AG04449 (cell line): Measurements from ENCODE around the gene NUDT15.

Experiments
- CTCF ChIA-PET: fragments of 350-600 bp; formaldehyde crosslinking; extraction: SDS; loops from one replicate; lab custom pipeline; 2021; ENCODE audit warnings: antibody characterized with exemption; lab: Yijun Ruan, JAX
- POLR2A ChIA-PET: fragments of 400-600, 350-600 bp; formaldehyde crosslinking; extraction: SDS; loops from one replicate; lab custom pipeline; 2020; ENCODE audit warnings: antibody characterized with exemption, inconsistent platforms; lab: Yijun Ruan, JAX
- DNase-seq: peaks from one replicate; pipeline ENCODE4 v3.0.0-alpha.2; 2010; ENCODE audit warnings: low read depth, low spot score
- H3K4me3 ChIP-seq: 2 replicates; pipeline ENCODE4 v1.5.1; 2011; ENCODE audit warnings: low read depth, mild to moderate bottlenecking, control low read depth, low read length
- TF ChIP-seq, protein P1 (sequence below): IDR thresholded peaks from one replicate; pipeline ENCODE4 v1.5.1; 2011; ENCODE audit warnings: mild to moderate bottlenecking, moderate library complexity, low read length, control low read depth, inconsistent platforms; ENCODE audit not compliant: insufficient read depth; ENCODE audit errors: missing control alignments

The NUDT15 gene

DNA sequence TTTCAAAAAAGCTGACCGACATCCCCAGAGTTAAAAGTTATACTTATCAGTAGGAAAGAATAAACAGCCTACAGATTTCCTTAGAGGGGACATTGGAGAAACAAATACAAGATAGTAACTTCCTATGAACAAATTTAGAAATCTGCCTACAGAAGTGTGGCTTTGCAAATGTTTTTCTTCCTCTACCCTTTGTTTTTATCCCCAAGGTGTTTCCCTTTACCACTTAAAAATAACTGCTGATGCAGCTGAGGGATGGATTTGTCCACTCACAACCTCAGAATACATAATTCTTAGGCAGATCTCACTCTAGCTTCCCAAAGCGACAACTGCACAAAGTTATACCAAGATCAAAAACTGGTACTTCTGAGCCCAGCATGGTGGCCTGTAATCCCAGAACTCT lies 36.5 kb downstream of the NUDT15 start:
- no peak for DNase-seq
- TF ChIP-seq, protein P1, sequence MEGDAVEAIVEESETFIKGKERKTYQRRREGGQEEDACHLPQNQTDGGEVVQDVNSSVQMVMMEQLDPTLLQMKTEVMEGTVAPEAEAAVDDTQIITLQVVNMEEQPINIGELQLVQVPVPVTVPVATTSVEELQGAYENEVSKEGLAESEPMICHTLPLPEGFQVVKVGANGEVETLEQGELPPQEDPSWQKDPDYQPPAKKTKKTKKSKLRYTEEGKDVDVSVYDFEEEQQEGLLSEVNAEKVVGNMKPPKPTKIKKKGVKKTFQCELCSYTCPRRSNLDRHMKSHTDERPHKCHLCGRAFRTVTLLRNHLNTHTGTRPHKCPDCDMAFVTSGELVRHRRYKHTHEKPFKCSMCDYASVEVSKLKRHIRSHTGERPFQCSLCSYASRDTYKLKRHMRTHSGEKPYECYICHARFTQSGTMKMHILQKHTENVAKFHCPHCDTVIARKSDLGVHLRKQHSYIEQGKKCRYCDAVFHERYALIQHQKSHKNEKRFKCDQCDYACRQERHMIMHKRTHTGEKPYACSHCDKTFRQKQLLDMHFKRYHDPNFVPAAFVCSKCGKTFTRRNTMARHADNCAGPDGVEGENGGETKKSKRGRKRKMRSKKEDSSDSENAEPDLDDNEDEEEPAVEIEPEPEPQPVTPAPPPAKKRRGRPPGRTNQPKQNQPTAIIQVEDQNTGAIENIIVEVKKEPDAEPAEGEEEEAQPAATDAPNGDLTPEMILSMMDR = no peak
- no peak overlapping the region for H3K4me3 ChIP-seq
- POLR2A ChIA-PET = no interaction called here
- CTCF ChIA-PET = interaction anchor here (1.6 kb wide), 1 partner anchor 36 kb away, joined by 6 read pairs; the partner anchor contains the start of gene NUDT15

DNA sequence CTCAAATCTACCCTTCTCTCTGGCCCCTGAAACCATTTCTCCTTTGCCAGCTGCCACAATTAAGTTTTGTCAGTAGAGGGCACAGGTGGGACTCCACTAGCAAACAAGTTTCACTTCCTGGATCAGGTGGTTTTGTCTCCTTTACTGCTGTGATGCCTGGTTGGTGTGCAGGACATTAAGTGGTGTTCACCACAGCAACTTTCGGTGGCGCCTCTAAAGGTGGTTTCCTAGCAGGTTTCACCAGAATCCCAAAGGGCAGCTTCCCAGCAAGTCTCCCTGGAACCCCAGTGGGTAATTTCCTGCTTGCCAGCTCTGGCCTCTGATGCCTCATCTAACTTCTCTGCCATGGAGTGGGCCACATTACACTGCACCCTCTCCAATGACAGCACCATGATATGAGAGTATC lies 40.7 kb downstream of the NUDT15 start:
- POLR2A ChIA-PET = no interaction called here
- DNase-seq = no peak
- CTCF ChIA-PET = interaction anchor here (0.5 to 1.6 kb wide), 5 partner anchors 10 to 279 kb away, joined by 3 to 10 read pairs (median 4); partner anchors contain the start of gene MED4
- H3K4me3 ChIP-seq = no peak overlapping the region
- TF ChIP-seq, protein P1 = no peak

DNA sequence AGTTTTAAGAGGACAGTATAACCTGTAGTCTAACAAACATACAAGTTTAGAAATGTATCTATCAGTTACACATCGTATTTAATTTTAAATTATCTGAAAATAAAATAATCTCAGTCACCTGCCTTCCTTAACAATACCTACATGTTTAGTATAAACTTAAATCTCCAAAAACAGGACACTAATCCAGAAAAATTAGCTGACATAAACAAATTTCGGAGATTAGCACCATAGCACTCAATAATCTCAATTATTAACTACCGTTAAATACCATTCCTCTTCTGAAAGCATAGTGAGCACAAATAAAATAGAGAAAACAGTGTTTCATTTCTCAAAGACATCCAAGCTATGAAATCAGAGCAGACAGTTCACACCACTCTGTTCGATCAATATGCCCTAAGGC lies 44.2 kb downstream of the NUDT15 start:
- DNase-seq = no peak
- TF ChIP-seq, protein P1 = no peak
- H3K4me3 ChIP-seq = no peak overlapping the region
- ChIA-PET CTCF (interaction anchor here (2.0 kb wide), 1 partner anchor 13 kb away, joined by 8 read pairs; the partner anchor contains the start of gene MED4), POLR2A (no interaction called here)

DNA sequence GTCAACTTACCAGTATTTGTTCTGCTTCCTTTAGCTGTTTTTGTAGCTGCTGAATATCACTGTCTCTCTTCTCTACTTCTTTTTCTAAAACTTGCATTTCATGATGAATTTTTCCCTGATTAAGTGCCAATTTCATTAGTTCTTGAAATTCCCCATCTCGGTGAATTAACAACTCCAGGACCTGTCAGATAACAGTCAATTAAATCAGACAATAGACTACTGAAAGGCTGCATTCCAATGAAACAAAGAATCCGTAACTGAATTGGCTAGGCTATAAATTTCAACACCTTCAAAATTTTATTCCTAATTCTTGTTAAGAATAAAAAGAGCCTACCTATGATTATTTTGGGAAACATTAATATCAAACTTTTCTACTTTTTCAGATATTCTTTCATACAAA lies 48.7 kb downstream of the NUDT15 start:
- POLR2A ChIA-PET = no interaction called here
- no peak for DNase-seq
- CTCF ChIA-PET = interaction anchor here (2.7 kb wide), 1 partner anchor 8 kb away, joined by 17 read pairs; the partner anchor contains the start of gene MED4
- TF ChIP-seq, protein P1 = no peak
- H3K4me3 ChIP-seq = no peak overlapping the region

DNA sequence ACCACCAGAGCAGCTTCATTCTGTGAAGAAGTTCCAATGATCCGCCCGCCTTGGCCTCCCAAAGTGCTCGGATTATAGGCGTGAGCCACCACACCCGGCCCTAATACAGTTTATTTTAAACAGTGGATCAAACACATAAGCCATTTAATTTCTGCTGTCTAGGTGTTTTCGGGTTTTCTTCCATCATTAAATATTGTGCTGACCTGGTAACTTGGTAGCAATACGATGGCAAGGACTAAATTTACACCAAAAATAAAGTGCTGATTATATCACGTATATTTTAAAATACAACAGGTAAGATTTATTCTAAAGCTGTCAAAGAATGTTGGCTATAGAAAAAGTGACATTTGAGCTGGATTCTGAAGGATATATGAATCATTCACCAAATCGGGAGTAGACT lies 56.1 kb downstream of the NUDT15 start:
- ChIA-PET POLR2A (no interaction called here), CTCF (interaction anchor here (1.2 to 3.4 kb wide), 10 partner anchors 8 to 677 kb away, joined by 3 to 25 read pairs (median 6); partner anchors contain the start of gene NUDT15)
- no peak for DNase-seq
- H3K4me3 ChIP-seq = peak overlapping the region; percentile 87
- TF ChIP-seq, protein P1 = no peak

DNA sequence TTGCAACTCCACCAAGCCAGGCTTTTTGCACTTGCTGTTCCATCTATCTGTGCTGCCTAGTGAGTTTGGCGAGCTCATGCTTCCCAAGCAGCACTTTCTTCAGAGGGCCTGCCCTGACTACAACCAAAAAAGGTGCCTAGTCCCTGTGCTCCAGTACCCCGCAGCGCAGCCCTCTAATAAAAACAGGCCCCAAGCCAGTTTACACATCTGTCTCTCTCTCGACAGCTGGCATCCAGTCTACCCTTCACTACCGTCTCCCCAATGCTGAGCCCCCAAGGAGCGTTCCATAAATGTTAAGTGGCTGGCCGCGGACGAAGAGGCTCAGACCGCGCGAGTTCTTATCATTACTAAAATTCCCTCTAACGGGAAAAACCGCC lies 56.9 kb downstream of the NUDT15 start:
- ChIA-PET POLR2A (no interaction called here), CTCF (interaction anchor here (0.7 to 3.4 kb wide), 24 partner anchors 9 to 676 kb away, joined by 3 to 25 read pairs (median 5); partner anchors contain the start of gene NUDT15)
- DNase-seq = no peak
- TF ChIP-seq, protein P1 = no peak
- peak overlapping the region; percentile 87 for H3K4me3 ChIP-seq
